K562 (cell line): Measurements from ENCODE around the gene NET1. TPM values are rescaled to one million over a fixed set of nuclear protein-coding genes. Genes with fewer than 3 reads are reported as not detected.

Experiments used
- ATAC-seq: fragments of 200-7000 bp; cut with Tn5 transposase; 3 replicates; pipeline ENCODE4 v1.9.1; 2020; ENCODE audit warnings: moderate library complexity
- BruUV-seq: library from RNA; stranded (reverse); fragments of 400-500 nt; replicated peaks from 2 replicates; lab custom pipeline; 2021; lab: Mats Ljungman, UMichigan
- CTCF ChIA-PET: fragments of 300-600 bp; formaldehyde crosslinking; extraction: SDS; loops from one replicate; lab custom pipeline; 2021; ENCODE audit warnings: low intra/inter-chr PET ratio; lab: Yijun Ruan, JAX
- POLR2A ChIA-PET: fragments of 300-600, 350-650 bp; sonication (Branson Sonifier 250); formaldehyde crosslinking; extraction: SDS; loops from one replicate; lab custom pipeline; 2021; ENCODE audit warnings: antibody characterized with exemption, inconsistent platforms; lab: Yijun Ruan, JAX
- DNase-seq, 4 experiments: peaks; one replicate each; pipeline versions ENCODE4 v3.0.0 to v3.0.0-alpha.2; 2011 to 2018; ENCODE audit warnings: low spot score in 3 of 4, mixed read lengths in 3 of 4; ENCODE audit errors: extremely low read depth in 1 of 4
- FAIRE-seq: peaks from 2 replicates; lab custom pipeline; 2011; peaks lifted over from hg19 to GRCh38; lab: Jason Lieb, UNC
- H2AFZ ChIP-seq: 2 replicates; pipeline ENCODE4 v1.6.0; 2011; ENCODE audit warnings: low read depth, low read length, control low read depth, inconsistent platforms
- H3K27ac ChIP-seq: fragments of 200-600 bp; 3 replicates; pipeline ENCODE4 v1.8.0; 2011; ENCODE audit warnings: low read depth, mild to moderate bottlenecking, control low read depth, inconsistent platforms, low read length, moderate library complexity, mixed read lengths; ENCODE audit errors: extremely low read depth
- H3K27me3 ChIP-seq, 2 experiments: fragments of 300-600 bp in 1 of 2; 2 replicates in 1 of 2; 3 replicates in 1 of 2; pipeline versions ENCODE4 v1.6.0 to v1.8.0; 2011; ENCODE audit warnings: inconsistent platforms in 2 of 2, low read length in 2 of 2, mild to moderate bottlenecking in 1 of 2, mixed read lengths in 1 of 2, moderate library complexity in 1 of 2; ENCODE audit not compliant: control insufficient read depth in 2 of 2, insufficient read depth in 2 of 2
- H3K36me3 ChIP-seq: fragments of 300-600 bp; 3 replicates; pipeline ENCODE4 v1.8.0; 2011; ENCODE audit warnings: mild to moderate bottlenecking, low read length, inconsistent platforms; ENCODE audit not compliant: control insufficient read depth, insufficient read depth
- H3K4me1 ChIP-seq, 2 experiments: fragments of 200-600 bp in 1 of 2; replicated peaks in 1 of 2; 2 replicates in 1 of 2; 3 replicates in 1 of 2; pipeline versions ENCODE4 v1.5.1 to v1.8.0; 2011; ENCODE audit warnings: inconsistent platforms in 2 of 2, low read length in 2 of 2, mild to moderate bottlenecking in 1 of 2, mixed read lengths in 1 of 2, moderate library complexity in 1 of 2; ENCODE audit not compliant: control insufficient read depth in 2 of 2, insufficient read depth in 2 of 2
- H3K4me2 ChIP-seq: 2 replicates; pipeline ENCODE4 v1.6.1; 2011; ENCODE audit warnings: low read length, control low read depth, inconsistent platforms, mixed read lengths; ENCODE audit not compliant: insufficient read depth
- H3K4me3 ChIP-seq: fragments of 200-600 bp; sonication (generic), shearing (Covaris generic); 2 replicates; pipeline ENCODE4 v1.5.1; 2016; ENCODE audit warnings: control low read depth, inconsistent platforms
- H3K79me2 ChIP-seq: fragments of 200-600 bp; 3 replicates; pipeline ENCODE4 v1.8.0; 2011; ENCODE audit warnings: low read length, inconsistent platforms; ENCODE audit not compliant: control insufficient read depth, insufficient read depth
- H3K9ac ChIP-seq, 2 experiments: 2 replicates each; pipeline versions ENCODE4 v1.6.0 to v1.6.1; 2011; ENCODE audit warnings: low read depth in 2 of 2, low read length in 2 of 2, control low read depth in 1 of 2, inconsistent platforms in 1 of 2, mild to moderate bottlenecking in 1 of 2, mixed read lengths in 1 of 2; ENCODE audit not compliant: insufficient read depth in 1 of 2
- H3K9me1 ChIP-seq: one replicate; pipeline ENCODE4 v1.6.0; 2011; ENCODE audit warnings: inconsistent platforms, mild to moderate bottlenecking, low read length, moderate library complexity; ENCODE audit not compliant: control insufficient read depth, insufficient read depth
- H3K9me3 ChIP-seq: replicated peaks from 2 replicates; pipeline ENCODE4 v1.5.1; 2011; ENCODE audit warnings: low read depth, low read length, inconsistent platforms; ENCODE audit not compliant: control insufficient read depth, insufficient read depth
- H4K20me1 ChIP-seq: replicated peaks from 2 replicates; pipeline ENCODE4 v1.6.1; 2011; ENCODE audit warnings: low read length, inconsistent platforms, mixed read lengths; ENCODE audit not compliant: control insufficient read depth, insufficient read depth
- CAMTA2 ChIP-seq: fragments of 250-450 bp; sonication (Bioruptor Pico); conservative IDR thresholded peaks from 2 replicates; pipeline ENCODE4 v1.5.1; 2022
- MAFF ChIP-seq: IDR thresholded peaks from 2 replicates; pipeline ENCODE4 v1.6.1; 2012; ENCODE audit warnings: low read length, improper control_type of control experiment
- MTF1 ChIP-seq: fragments of 250-450 bp; sonication (Bioruptor Pico); IDR thresholded peaks from 2 replicates; pipeline ENCODE4 v1.9.0; 2021; ENCODE audit warnings: moderate library complexity, mild to moderate bottlenecking, inconsistent platforms, borderline replicate concordance
- POLR3G ChIP-seq: IDR thresholded peaks from 2 replicates; pipeline ENCODE4 v1.6.1; 2011; ENCODE audit not compliant: insufficient read length, insufficient replicate concordance; ENCODE audit errors: extremely low read depth
- RBFOX2 ChIP-seq: fragments of 200-400 bp; formaldehyde crosslinking; IDR thresholded peaks from 2 replicates; pipeline ENCODE4 v1.6.1; 2017; ENCODE audit warnings: low read depth, mild to moderate bottlenecking, low read length, moderate library complexity
- ZBTB8A ChIP-seq: fragments of 450-650 bp; IDR thresholded peaks from 2 replicates; pipeline ENCODE4 v1.6.1; 2018; ENCODE audit warnings: mild to moderate bottlenecking, moderate library complexity; ENCODE audit not compliant: partially characterized antibody
- ZC3H4 ChIP-seq: sonication (generic); formaldehyde crosslinking; IDR thresholded peaks from 2 replicates; pipeline ENCODE4 v1.9.0; 2021; ENCODE audit warnings: missing genetic modification reagents, borderline replicate concordance
- WGBS: fragments of 100-300 bp; shearing (Covaris generic); methylation state at CpG from one replicate; pipeline ENCODE4 v1.1.6; 2016; ENCODE audit warnings: low coverage, mixed read lengths; ENCODE audit not compliant: insufficient coverage; ENCODE audit errors: missing lambda C conversion rate; 5-methylcytosine and 5-hydroxymethylcytosine counted together
- in situ Hi-C: fragments of 300-500 bp; cut with MboI; formaldehyde crosslinking; loops from 4 replicates; pipeline ENCODE4 v1.15.0; 2018; ENCODE audit warnings: inconsistent platforms, mixed read lengths
- intact Hi-C: fragments of 100-400 bp; cut with micrococcal nuclease; formaldehyde crosslinking; loops from 2 replicates; pipeline ENCODE4 v1.14.2; 2022
- polyA plus RNA-seq, 8 experiments: library from polyadenylated mRNA; depleted of rRNA in 4 of 8; stranded (reverse) in 5 of 8; unstranded in 3 of 8; fragments of >200 nt; fragmentation: Nextera tagmentation in 2 of 8; fragmentation: Illumina TruSeq in 1 of 8; extraction: Ambion mirVana in 2 of 8; extraction: Trizol in 1 of 8; gene quantifications; 2 replicates each; pipeline versions ENCODE4 v1.2.1 to v1.2.3, GENCODE V29; 2011 to 2014; ENCODE audit warnings: inconsistent platforms in 1 of 8, missing spikeins in 1 of 8
- total RNA-seq, 7 experiments: library from RNA; depleted of rRNA in 6 of 7; stranded (reverse); fragments of >200 nt in 6 of 7; fragmentation: Illumina TruSeq in 2 of 7; extraction: Trizol in 2 of 7; gene quantifications; 2 replicates each; pipeline versions ENCODE4 v1.2.1 to v1.2.3, GENCODE V29; 2011 to 2021; ENCODE audit warnings: low replicate concordance in 1 of 7
- TF ChIP-seq, protein P1 (sequence below), 2 experiments: fragments of 450-650 bp; formaldehyde crosslinking in 1 of 2; IDR thresholded peaks; 2 replicates each; pipeline versions ENCODE4 v1.4.0 to v1.6.1; 2014 to 2020; ENCODE audit warnings: mild to moderate bottlenecking in 2 of 2, borderline replicate concordance in 1 of 2, low read depth in 1 of 2
- TF ChIP-seq, protein P2 (sequence below): fragments of 200-800 bp; sonication (Bioruptor generic); IDR thresholded peaks from 2 replicates; pipeline ENCODE4 v1.6.1; 2016; ENCODE audit warnings: missing genetic modification characterization, missing compliant biosample characterization

The NET1 gene
- total and polyA plus RNA-seq, 9 of the 15 experiments (the other 6 are each of a cell fraction or from before 2014, with no cell fraction given): 47.4 to 258 (median 106) TPM

DNA sequence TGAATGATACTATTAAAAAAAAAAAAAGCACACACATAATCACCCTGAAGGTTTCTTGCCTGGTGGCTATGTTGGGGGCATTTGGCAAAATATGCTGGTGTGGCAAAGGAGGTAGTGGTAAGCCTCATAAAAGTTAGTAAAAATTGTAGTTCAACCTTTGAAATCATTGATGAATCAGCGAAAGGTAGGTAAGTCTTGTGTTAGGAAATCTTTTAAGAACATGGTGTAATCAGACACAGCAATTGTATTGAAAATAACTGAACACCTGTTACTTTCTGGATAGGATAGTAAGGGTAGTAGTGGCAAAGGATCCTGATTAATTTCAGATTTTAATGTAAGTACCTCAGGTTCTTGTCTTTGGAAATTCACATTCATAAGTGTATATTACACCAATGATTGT, 46.1 kb downstream of the NET1 start:
- Histone ChIP-seq H3K4me1 (peaks cover 24 to 39% of the 10 kb centered on the region in 2 experiments), H3K4me2 (no peak overlapping the region), H3K79me2 (peaks cover 100% of the 10 kb centered on the region), H3K9ac (no peak overlapping the region), H3K27ac (no peak overlapping the region), H3K36me3 (peaks cover 86% of the 10 kb centered on the region), H3K9me3 (no peaks in the 10 kb centered on the region), H3K27me3 (no peaks in the 10 kb centered on the region), H4K20me1 (no peaks in the 10 kb centered on the region), H3K4me3 (no peak overlapping the region), H3K9me1 (no peaks in the 10 kb centered on the region), H2AFZ (no peak overlapping the region)
- no peak for FAIRE-seq
- intact Hi-C loops: no loop called here
- no peak for ATAC-seq
- no TSS peak for BruUV-seq
- 94% methylated on average over 1 of the region's 1 CpG for WGBS
- in situ Hi-C loops: no loop called here
- no peak for DNase-seq
- ChIA-PET CTCF (no interaction called here), POLR2A (interaction anchor here (1.5 kb wide), 1 partner anchor 150 kb away, joined by 6 read pairs; no protein-coding TSS in a partner anchor)
- no peak for TF ChIP-seq CAMTA2 (CRISPR knock-in tag)
- TF ChIP-seq RBFOX2: no peak; the same call in 1 of the 2 replicates
- TF ChIP-seq, protein P1, sequence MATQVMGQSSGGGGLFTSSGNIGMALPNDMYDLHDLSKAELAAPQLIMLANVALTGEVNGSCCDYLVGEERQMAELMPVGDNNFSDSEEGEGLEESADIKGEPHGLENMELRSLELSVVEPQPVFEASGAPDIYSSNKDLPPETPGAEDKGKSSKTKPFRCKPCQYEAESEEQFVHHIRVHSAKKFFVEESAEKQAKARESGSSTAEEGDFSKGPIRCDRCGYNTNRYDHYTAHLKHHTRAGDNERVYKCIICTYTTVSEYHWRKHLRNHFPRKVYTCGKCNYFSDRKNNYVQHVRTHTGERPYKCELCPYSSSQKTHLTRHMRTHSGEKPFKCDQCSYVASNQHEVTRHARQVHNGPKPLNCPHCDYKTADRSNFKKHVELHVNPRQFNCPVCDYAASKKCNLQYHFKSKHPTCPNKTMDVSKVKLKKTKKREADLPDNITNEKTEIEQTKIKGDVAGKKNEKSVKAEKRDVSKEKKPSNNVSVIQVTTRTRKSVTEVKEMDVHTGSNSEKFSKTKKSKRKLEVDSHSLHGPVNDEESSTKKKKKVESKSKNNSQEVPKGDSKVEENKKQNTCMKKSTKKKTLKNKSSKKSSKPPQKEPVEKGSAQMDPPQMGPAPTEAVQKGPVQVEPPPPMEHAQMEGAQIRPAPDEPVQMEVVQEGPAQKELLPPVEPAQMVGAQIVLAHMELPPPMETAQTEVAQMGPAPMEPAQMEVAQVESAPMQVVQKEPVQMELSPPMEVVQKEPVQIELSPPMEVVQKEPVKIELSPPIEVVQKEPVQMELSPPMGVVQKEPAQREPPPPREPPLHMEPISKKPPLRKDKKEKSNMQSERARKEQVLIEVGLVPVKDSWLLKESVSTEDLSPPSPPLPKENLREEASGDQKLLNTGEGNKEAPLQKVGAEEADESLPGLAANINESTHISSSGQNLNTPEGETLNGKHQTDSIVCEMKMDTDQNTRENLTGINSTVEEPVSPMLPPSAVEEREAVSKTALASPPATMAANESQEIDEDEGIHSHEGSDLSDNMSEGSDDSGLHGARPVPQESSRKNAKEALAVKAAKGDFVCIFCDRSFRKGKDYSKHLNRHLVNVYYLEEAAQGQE (IDR thresholded peaks at IDR 0.05; ENCODE audit: borderline replicate concordance): no peak
- TF ChIP-seq, protein P1 (CRISPR knock-in tag; IDR thresholded peaks at IDR 0.05; ENCODE audit: low read depth): no peak
- TF ChIP-seq ZBTB8A: no peak
- TF ChIP-seq ZC3H4 (CRISPR knock-in tag): no peak
- no peak for TF ChIP-seq MTF1 (CRISPR knock-in tag)
- no peak for TF ChIP-seq POLR3G
- 0 out of 2 replicates have a peak, but pooled peaks have one; percentile 38 for TF ChIP-seq MAFF
- TF ChIP-seq, protein P2, sequence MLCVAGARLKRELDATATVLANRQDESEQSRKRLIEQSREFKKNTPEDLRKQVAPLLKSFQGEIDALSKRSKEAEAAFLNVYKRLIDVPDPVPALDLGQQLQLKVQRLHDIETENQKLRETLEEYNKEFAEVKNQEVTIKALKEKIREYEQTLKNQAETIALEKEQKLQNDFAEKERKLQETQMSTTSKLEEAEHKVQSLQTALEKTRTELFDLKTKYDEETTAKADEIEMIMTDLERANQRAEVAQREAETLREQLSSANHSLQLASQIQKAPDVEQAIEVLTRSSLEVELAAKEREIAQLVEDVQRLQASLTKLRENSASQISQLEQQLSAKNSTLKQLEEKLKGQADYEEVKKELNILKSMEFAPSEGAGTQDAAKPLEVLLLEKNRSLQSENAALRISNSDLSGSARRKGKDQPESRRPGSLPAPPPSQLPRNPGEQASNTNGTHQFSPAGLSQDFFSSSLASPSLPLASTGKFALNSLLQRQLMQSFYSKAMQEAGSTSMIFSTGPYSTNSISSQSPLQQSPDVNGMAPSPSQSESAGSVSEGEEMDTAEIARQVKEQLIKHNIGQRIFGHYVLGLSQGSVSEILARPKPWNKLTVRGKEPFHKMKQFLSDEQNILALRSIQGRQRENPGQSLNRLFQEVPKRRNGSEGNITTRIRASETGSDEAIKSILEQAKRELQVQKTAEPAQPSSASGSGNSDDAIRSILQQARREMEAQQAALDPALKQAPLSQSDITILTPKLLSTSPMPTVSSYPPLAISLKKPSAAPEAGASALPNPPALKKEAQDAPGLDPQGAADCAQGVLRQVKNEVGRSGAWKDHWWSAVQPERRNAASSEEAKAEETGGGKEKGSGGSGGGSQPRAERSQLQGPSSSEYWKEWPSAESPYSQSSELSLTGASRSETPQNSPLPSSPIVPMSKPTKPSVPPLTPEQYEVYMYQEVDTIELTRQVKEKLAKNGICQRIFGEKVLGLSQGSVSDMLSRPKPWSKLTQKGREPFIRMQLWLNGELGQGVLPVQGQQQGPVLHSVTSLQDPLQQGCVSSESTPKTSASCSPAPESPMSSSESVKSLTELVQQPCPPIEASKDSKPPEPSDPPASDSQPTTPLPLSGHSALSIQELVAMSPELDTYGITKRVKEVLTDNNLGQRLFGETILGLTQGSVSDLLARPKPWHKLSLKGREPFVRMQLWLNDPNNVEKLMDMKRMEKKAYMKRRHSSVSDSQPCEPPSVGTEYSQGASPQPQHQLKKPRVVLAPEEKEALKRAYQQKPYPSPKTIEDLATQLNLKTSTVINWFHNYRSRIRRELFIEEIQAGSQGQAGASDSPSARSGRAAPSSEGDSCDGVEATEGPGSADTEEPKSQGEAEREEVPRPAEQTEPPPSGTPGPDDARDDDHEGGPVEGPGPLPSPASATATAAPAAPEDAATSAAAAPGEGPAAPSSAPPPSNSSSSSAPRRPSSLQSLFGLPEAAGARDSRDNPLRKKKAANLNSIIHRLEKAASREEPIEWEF (CRISPR knock-in tag): no peak
